ENCODE results near the gene XG. TPM values are rescaled to one million over a fixed set of nuclear protein-coding genes. Genes with fewer than 3 reads are reported as not detected.

The XG gene
- total and polyA plus RNA-seq, 2 donors (not counting 1 experiment from before 2014, with no cell fraction given): 3.6 to 4.1 TPM

- H2AFZ ChIP-seq (ENCODE audit: low read length): no peak overlapping the region
- TF ChIP-seq EZH2 (IDR thresholded peaks at IDR 0.05; ENCODE audit: low read length, missing control alignments): no peak
- TF ChIP-seq CTCF (conservative IDR thresholded peaks at IDR 0.05 in 1 of 2, IDR thresholded peaks at IDR 0.05 in 1 of 2; ENCODE audit: low read depth in 1 of 2, low read length in 2 of 2): peak; percentile 36 to 46
- no peaks in the 10 kb centered on the region for H3K27me3 ChIP-seq (ENCODE audit: control insufficient read depth, insufficient read depth, low read length)
- no peaks in the 10 kb centered on the region for H4K20me1 ChIP-seq (ENCODE audit: control insufficient read depth, extremely low read depth, insufficient read depth, low read length)
- no peak overlapping the region for H3K4me3 ChIP-seq (replicated peaks in 1 of 4; ENCODE audit: control extremely low read depth in 1 of 4, insufficient read depth in 1 of 4, low read depth in 3 of 4, low read length in 4 of 4)
- H3K79me2 ChIP-seq (ENCODE audit: control insufficient read depth, insufficient read depth, low read length): no peaks in the 10 kb centered on the region
- H3K27ac ChIP-seq (ENCODE audit: insufficient read depth, low read length): no peak overlapping the region
- H3K4me1 ChIP-seq (ENCODE audit: control insufficient read depth, extremely low read depth, insufficient read depth, low read length): no peaks in the 10 kb centered on the region
- peak in 1 of 2 donors; percentile 21 for DNase-seq (ENCODE audit: low read depth in 2 of 2)
- no peaks in the 10 kb centered on the region for H3K36me3 ChIP-seq (ENCODE audit: control insufficient read depth, insufficient read depth, low read length)
- H3K9ac ChIP-seq (ENCODE audit: insufficient read depth, low read length): no peak overlapping the region
- H3K4me2 ChIP-seq (ENCODE audit: extremely low read depth, insufficient read depth, low read length): no peak overlapping the region
- no peaks in the 10 kb centered on the region for H3K9me3 ChIP-seq (ENCODE audit: control insufficient read depth, insufficient read depth, low read depth, low read length)
These were observed 67.7 kb downstream of the XG start for GRCh38 chrX:2819345-2820135.

GRCh38 chrX:2820136-2820771 is 68.4 kb downstream of the XG start:
- H3K27me3 ChIP-seq (ENCODE audit: control insufficient read depth, insufficient read depth, low read length): no peaks in the 10 kb centered on the region
- no peaks in the 10 kb centered on the region for H4K20me1 ChIP-seq (ENCODE audit: control insufficient read depth, extremely low read depth, insufficient read depth, low read length)
- H3K9ac ChIP-seq (ENCODE audit: insufficient read depth, low read length): no peak overlapping the region
- H3K4me2 ChIP-seq (ENCODE audit: extremely low read depth, insufficient read depth, low read length): no peak overlapping the region
- no peak overlapping the region for H3K27ac ChIP-seq (ENCODE audit: insufficient read depth, low read length)
- H3K36me3 ChIP-seq (ENCODE audit: control insufficient read depth, insufficient read depth, low read length): no peaks in the 10 kb centered on the region
- no peaks in the 10 kb centered on the region for H3K4me1 ChIP-seq (ENCODE audit: control insufficient read depth, extremely low read depth, insufficient read depth, low read length)
- H3K79me2 ChIP-seq (ENCODE audit: control insufficient read depth, insufficient read depth, low read length): no peaks in the 10 kb centered on the region
- TF ChIP-seq EZH2 (IDR thresholded peaks at IDR 0.05; ENCODE audit: low read length, missing control alignments) (no peak), CTCF (conservative IDR thresholded peaks at IDR 0.05 in 1 of 2, IDR thresholded peaks at IDR 0.05 in 1 of 2; ENCODE audit: low read depth in 1 of 2, low read length in 2 of 2) (no peak)
- no peaks in the 10 kb centered on the region for H3K9me3 ChIP-seq (ENCODE audit: control insufficient read depth, insufficient read depth, low read depth, low read length)
- H3K4me3 ChIP-seq (replicated peaks in 1 of 4; ENCODE audit: control extremely low read depth in 1 of 4, insufficient read depth in 1 of 4, low read depth in 3 of 4, low read length in 4 of 4): no peak overlapping the region
- no peak overlapping the region for H2AFZ ChIP-seq (ENCODE audit: low read length)
- DNase-seq (ENCODE audit: low read depth in 2 of 2): no peak

- Histone ChIP-seq H3K4me3 (replicated peaks in 1 of 4; ENCODE audit: control extremely low read depth in 1 of 4, insufficient read depth in 1 of 4, low read depth in 3 of 4, low read length in 4 of 4) (no peak overlapping the region), H3K9ac (ENCODE audit: insufficient read depth, low read length) (no peak overlapping the region), H2AFZ (ENCODE audit: low read length) (no peak overlapping the region), H3K27me3 (ENCODE audit: control insufficient read depth, insufficient read depth, low read length) (no peaks in the 10 kb centered on the region), H3K36me3 (ENCODE audit: control insufficient read depth, insufficient read depth, low read length) (no peaks in the 10 kb centered on the region), H3K79me2 (ENCODE audit: control insufficient read depth, insufficient read depth, low read length) (no peaks in the 10 kb centered on the region), H3K27ac (ENCODE audit: insufficient read depth, low read length) (no peak overlapping the region), H4K20me1 (ENCODE audit: control insufficient read depth, extremely low read depth, insufficient read depth, low read length) (no peaks in the 10 kb centered on the region), H3K9me3 (ENCODE audit: control insufficient read depth, insufficient read depth, low read depth, low read length) (no peaks in the 10 kb centered on the region), H3K4me1 (ENCODE audit: control insufficient read depth, extremely low read depth, insufficient read depth, low read length) (no peaks in the 10 kb centered on the region), H3K4me2 (ENCODE audit: extremely low read depth, insufficient read depth, low read length) (no peak overlapping the region)
- no peak for TF ChIP-seq EZH2 (IDR thresholded peaks at IDR 0.05; ENCODE audit: low read length, missing control alignments)
- no peak for TF ChIP-seq CTCF (conservative IDR thresholded peaks at IDR 0.05 in 1 of 2, IDR thresholded peaks at IDR 0.05 in 1 of 2; ENCODE audit: low read depth in 1 of 2, low read length in 2 of 2)
- no peak for DNase-seq (ENCODE audit: low read depth in 2 of 2)
These were observed 72.1 kb downstream of the XG start for GRCh38 chrX:2823795-2824386.

Measured in fibroblast of lung (primary cell).